ENCODE measurements around the gene IL4R. TPM values are rescaled to one million over a fixed set of nuclear protein-coding genes. Genes with fewer than 3 reads are reported as not detected.

IL4R gene
- total RNA-seq, 4 donors from 2014 or later, result 19.2 to 43.3 (median 39.3) TPM

- H3K4me3 ChIP-seq, result peak overlapping the region in 2 of 4 donors; percentile 10 to 27
- no peaks in the 10 kb centered on the region for H3K36me3 ChIP-seq
- no peak for DNase-seq (ENCODE audit: low spot score in 2 of 2)
- H3K27ac ChIP-seq, result peak overlapping the region in 1 of 4 donors; percentile 26
- TF ChIP-seq EP300 (IDR thresholded peaks at IDR 0.05), result no peak
- TF ChIP-seq CTCF (IDR thresholded peaks at IDR 0.05), result no peak
- TF ChIP-seq POLR2A (IDR thresholded peaks at IDR 0.05), result no peak
- 65 to 69% methylated on average over 8 of the region's 8 CpGs for WGBS, 2 donors
- H3K27me3 ChIP-seq, result peaks cover 0 to 8% of the 10 kb centered on the region in 2 donors
- H3K4me1 ChIP-seq, result peaks cover 0 to 18% (median 7%) of the 10 kb centered on the region in 4 donors
- no peaks in the 10 kb centered on the region for H3K9me3 ChIP-seq
Measured at GRCh38 chr16:27402569-27402963, 88.8 kb downstream of the IL4R start.

- WGBS, 2 donors, result 85 to 90% methylated on average over 20 of the region's 20 CpGs
- peaks cover 0 to 8% of the 10 kb centered on the region in 2 donors for H3K27me3 ChIP-seq
Measured at GRCh38 chr16:27402964-27403600, 89.3 kb downstream of the IL4R start.

GRCh38 chr16:27403601-27403992, 89.8 kb downstream of the IL4R start:
- H3K4me3 ChIP-seq, result peak overlapping the region in 1 of 4 donors; percentile 27
- no peak for TF ChIP-seq CTCF (IDR thresholded peaks at IDR 0.05)
- TF ChIP-seq EP300 (IDR thresholded peaks at IDR 0.05), result no peak
- no peak for TF ChIP-seq POLR2A (IDR thresholded peaks at IDR 0.05)
- no peaks in the 10 kb centered on the region for H3K36me3 ChIP-seq
- WGBS, 2 donors, result 79 to 83% methylated on average over 4 to 6 of the region's 6 CpGs
- peaks cover 0 to 6% (median 0%) of the 10 kb centered on the region in 4 donors for H3K9me3 ChIP-seq
- DNase-seq (ENCODE audit: low spot score in 2 of 2), result no peak
- H3K27ac ChIP-seq, result no peak overlapping the region
- H3K27me3 ChIP-seq, result peaks cover 0 to 8% of the 10 kb centered on the region in 2 donors
- peaks cover 0 to 18% (median 7%) of the 10 kb centered on the region in 4 donors for H3K4me1 ChIP-seq

More at GRCh38 chr16:27402964-27403600, 89.3 kb downstream of the IL4R start:
- peaks cover 0 to under 1% (median 0%) of the 10 kb centered on the region in 4 donors for H3K9me3 ChIP-seq
- peak overlapping the region in 1 of 4 donors; percentile 27 for H3K4me3 ChIP-seq
- TF ChIP-seq EP300 (IDR thresholded peaks at IDR 0.05) (no peak), CTCF (IDR thresholded peaks at IDR 0.05) (no peak), POLR2A (IDR thresholded peaks at IDR 0.05) (no peak)
- peaks cover 0 to 18% (median 7%) of the 10 kb centered on the region in 4 donors for H3K4me1 ChIP-seq
- no peak overlapping the region for H3K27ac ChIP-seq
- no peak for DNase-seq (ENCODE audit: low spot score in 2 of 2)
- H3K36me3 ChIP-seq, result no peaks in the 10 kb centered on the region

- 85 to 86% methylated on average over 9 to 10 of the region's 10 CpGs for WGBS, 2 donors
Measured at GRCh38 chr16:27404163-27404823, 90.5 kb downstream of the IL4R start.

More at GRCh38 chr16:27404163-27404823, 90.5 kb downstream of the IL4R start:
- TF ChIP-seq POLR2A (IDR thresholded peaks at IDR 0.05) (no peak), EP300 (IDR thresholded peaks at IDR 0.05) (no peak), CTCF (IDR thresholded peaks at IDR 0.05) (no peak)
- DNase-seq (ENCODE audit: low spot score in 2 of 2), result no peak
- Histone ChIP-seq H3K27me3 (peaks cover 0 to 8% of the 10 kb centered on the region in 2 donors), H3K27ac (no peak overlapping the region), H3K4me3 (no peak overlapping the region), H3K9me3 (peaks cover 0 to 9% (median 0%) of the 10 kb centered on the region in 4 donors), H3K4me1 (peaks cover 0 to 18% (median 7%) of the 10 kb centered on the region in 4 donors), H3K36me3 (no peaks in the 10 kb centered on the region)
